ENCODE results near the gene C12orf42.

C12orf42 gene

DNA sequence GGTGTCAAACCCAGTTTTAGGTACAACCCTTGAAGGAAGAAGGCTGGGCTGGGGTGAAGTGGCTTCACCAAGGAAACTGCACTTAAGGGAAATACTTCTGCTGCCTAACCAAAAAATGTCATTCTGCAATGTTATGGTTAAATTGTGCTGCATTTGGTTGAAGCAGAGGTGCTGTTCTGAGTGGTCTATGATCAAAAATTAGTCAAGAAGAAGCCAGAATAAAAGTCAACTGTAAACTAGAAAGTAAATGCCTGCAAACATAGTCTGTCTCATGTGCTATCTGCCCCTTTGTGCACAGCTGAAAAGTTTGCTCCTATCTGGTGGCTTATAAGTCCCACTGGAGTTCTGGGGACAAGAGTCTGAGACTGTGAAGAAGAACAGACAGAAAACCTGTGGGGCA, 158.8 kb downstream of the C12orf42 start:
- DNase-seq (ENCODE audit: low read depth in 2 of 2) = no peak

DNA sequence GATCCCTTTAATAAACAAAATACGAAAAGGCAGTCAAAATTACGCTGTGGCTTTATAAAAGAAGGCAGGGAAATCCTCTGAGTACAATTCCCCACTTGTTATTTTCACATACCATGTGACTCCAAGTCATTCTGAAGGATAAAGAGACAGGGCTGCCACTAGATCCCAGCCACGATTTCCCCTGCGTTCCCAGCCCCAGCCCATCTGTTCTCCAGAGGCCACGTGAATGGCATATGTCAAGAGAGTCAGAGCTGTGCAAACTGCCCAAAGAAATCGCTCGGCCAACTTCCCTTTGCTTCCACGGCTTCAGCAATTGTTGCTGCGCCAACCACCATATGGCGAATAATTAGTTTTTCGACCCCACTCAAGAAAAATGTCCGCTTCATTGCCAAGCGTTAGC, 161.3 kb downstream of the C12orf42 start:
- no peak for DNase-seq (ENCODE audit: low read depth in 2 of 2)

DNA sequence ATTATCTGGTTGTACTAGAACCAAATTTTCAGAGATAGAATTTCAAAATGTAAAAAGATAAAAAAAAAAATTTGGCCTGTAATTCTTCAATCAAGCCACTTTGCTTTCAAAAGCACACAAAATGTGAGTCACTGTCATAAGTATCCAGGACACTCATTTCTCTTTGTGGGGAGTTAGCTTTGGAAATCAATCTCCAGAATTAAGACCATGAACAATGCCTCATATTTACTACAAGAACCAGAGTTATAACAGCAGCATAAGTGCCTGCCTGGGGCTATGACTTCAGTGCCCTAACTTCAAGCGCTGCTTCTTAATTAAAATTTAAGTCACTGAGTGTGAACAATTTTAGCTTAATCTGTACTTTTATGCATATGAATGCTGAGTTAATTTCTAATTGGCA, 162.1 kb downstream of the C12orf42 start:
- DNase-seq (ENCODE audit: low read depth in 2 of 2) = no peak

GRCh38 chr12:103331643-103332042, 164.1 kb downstream of the C12orf42 start:
- no peak for DNase-seq (ENCODE audit: low read depth in 2 of 2)

DNA sequence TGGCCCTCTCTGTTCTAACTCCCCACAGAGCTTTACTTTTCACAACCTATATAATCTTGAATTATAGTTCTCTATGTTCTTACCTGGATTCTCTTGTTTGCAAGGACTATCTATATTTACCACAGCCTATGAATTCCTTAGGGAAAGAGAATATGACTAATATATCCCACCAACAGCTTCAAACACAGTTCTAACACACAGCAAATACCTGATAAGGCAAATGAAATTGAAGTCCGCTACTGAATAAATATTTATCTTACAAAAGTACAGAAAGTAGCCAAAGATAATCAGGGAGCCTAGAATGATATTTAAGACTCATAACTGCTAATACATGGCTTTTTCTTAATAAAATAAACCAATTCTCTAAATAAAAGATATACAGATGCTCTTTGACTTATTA, 165.1 kb downstream of the C12orf42 start:
- no peak for DNase-seq (ENCODE audit: low read depth in 2 of 2)

- no peak for DNase-seq (ENCODE audit: low read depth in 2 of 2)
These were observed 168.1 kb downstream of the C12orf42 start for GRCh38 chr12:103327676-103328075.

- no peak for DNase-seq (ENCODE audit: low read depth in 2 of 2)
These were observed 169.6 kb downstream of the C12orf42 start for GRCh38 chr12:103326190-103326589.

GRCh38 chr12:103318566-103318965, 177.2 kb downstream of the C12orf42 start:
- no peak for DNase-seq (ENCODE audit: low read depth in 2 of 2)

GRCh38 chr12:103317220-103317619, 178.5 kb downstream of the C12orf42 start:
- no peak for DNase-seq (ENCODE audit: low read depth in 2 of 2)

- DNase-seq (ENCODE audit: low read depth in 2 of 2) = no peak
These were observed 181.0 kb downstream of the C12orf42 start for GRCh38 chr12:103314786-103315185.

GRCh38 chr12:103313894-103314293, 181.9 kb downstream of the C12orf42 start:
- no peak for DNase-seq (ENCODE audit: low read depth in 2 of 2)

DNA sequence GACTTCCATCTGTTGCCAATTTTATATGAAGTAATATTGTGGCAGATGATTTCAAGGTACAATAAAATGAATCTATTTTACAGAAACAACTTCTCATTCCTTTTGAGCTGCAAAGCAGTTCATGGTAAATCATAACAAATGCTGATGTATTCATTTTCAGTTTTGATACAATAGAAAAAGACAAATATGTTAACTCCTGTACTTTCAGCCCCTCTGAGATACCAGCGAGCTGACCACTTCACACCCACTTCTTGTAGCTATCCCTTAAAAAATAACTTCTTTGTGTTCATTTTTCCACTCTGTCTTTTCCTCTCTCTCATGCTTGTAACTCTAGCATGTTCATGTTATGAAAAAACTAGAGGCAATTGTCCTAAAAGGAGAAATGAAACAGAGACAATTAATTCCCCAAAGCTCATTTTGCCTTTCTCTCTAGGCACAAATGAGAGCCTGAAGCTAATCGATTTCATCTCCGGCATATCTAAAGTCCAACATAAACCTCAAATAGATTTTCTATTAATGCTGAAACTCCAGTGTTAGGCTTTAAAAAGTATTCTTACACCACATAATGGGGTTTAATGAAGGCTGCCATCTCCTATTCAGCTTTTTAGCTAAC, 182.9 kb downstream of the C12orf42 start:
- no peak for DNase-seq (ENCODE audit: low read depth in 2 of 2)

DNA sequence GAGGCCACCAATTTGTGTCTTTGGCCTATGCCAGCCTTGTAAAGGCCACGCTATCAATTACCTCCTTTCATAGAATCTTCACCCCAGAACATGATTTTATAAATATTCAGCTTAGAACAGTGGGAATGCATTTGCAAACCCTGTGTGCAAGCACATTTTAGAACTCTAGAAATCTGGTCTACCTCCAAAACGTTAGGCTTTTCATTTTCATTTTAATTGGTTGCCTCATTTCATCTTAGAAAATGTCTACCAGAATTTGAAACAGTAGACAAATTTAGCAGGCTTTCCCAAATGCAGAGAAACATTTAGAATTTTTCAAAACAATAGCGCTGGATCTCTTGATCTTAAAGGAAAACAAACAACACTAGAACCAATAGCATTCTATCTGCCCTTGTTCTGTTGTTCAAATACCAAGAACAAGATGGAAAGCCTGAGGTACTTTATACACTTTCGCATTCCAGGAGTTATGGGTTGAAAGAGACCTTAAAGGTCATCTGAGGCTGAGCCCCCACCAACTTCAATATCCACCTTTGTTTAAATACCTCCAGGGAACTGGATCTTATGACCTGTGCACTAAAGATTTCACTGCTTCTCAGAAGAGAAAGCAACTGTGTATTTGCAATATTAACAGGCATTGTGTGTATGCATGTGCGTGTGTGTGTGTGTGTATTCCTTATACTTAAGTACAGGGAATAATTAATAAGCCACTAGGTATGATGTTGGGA, 185.1 kb downstream of the C12orf42 start:
- no peak for DNase-seq (ENCODE audit: low read depth in 2 of 2)

- no peak for DNase-seq (ENCODE audit: low read depth in 2 of 2)
These were observed 187.4 kb downstream of the C12orf42 start for GRCh38 chr12:103308396-103308795.

DNA sequence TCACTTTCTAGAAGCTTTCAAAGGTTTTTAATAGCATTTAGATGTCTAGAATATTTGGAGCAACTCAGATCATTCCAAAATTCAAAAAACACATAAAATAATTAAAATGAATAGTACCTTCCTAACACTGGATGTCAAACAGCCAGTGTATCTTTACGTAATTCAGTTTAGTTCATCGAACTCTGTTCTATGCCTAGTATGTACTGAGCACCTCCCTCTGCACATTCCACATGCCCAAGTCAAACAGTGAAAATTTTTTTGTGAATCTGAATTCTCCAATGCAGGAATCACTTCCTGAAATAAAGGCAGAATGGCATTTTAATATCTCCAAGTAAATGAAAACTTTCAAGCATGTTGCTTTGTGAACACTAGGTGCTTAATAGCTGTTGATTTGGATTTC, 192.3 kb downstream of the C12orf42 start:
- DNase-seq (ENCODE audit: low read depth in 2 of 2) = no peak

DNA sequence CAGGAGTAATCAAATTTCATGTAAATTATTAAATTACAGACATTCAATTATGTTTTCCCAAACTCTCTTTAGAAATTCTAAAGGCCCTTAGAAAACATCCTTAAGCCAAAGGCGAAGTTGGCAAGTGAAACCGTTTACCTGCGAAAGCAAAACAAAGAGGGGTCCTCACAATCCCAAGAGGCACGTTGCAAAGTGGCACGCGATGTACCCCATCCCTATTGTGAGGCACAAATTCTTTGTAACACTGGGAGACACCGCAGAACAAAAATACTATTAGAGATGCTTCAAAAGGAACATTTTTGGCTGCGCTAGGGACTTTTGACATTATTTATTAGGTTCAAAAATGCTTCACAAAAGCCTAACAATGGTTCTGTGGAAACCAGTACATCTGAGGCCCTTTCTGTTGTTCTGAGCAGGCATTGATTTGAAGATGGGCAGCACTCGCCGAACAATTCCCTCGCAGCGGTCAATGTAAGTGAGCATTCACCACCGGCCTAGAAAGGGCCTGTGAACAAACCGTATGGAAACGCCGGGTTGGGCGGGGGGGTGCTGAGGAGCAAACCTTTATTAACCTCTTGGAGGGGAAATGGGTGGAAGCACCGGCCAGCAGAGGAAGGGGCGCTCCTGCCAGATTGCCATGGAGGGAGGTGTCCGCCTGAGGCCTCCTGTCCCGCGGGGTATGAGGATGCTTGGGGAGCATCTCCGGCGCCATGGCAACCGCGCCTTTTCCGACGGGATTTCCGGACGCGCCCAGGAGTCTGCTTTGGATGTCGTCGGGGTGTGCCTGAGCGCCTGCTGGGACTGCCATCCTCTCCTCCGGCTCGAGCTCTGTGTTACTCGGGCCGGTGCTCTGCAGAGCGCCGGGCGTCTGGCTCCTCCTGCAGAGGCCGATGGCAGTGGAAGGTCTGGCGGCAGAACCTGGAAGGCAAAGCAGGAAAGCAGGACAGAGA, 193.9 kb downstream of the C12orf42 start:
- no peak for DNase-seq (ENCODE audit: low read depth in 2 of 2)

- no peak for DNase-seq (ENCODE audit: low read depth in 2 of 2)
These were observed 207.8 kb downstream of the C12orf42 start for GRCh38 chr12:103288016-103288415.

DNA sequence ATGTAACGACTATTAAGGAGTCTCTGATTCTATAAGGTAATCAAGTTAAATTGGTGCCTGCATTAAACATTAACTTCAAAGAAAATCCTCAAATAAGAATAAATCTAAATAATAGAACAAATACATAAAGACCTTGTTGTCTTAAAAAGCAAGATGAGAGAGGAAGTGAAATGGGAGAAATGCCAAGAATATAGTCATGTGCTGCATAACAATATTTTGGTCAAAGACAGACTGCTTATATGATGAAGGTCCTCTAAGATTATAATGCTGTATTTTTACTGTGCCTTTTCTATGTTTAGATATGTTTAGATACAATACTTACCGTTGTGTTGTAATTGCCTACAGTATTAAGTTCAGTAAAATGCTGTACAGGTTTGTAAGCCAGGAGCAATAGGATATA, 213.6 kb downstream of the C12orf42 start:
- DNase-seq (ENCODE audit: low read depth in 2 of 2) = no peak

- no peak for DNase-seq (ENCODE audit: low read depth in 2 of 2)
These were observed 216.3 kb downstream of the C12orf42 start for GRCh38 chr12:103279444-103279843.

- no peak for DNase-seq (ENCODE audit: low read depth in 2 of 2)
These were observed 217.4 kb downstream of the C12orf42 start for GRCh38 chr12:103278329-103278728.

GRCh38 chr12:103273645-103274044, 222.1 kb downstream of the C12orf42 start:
- no peak for DNase-seq (ENCODE audit: low read depth in 2 of 2)

DNA sequence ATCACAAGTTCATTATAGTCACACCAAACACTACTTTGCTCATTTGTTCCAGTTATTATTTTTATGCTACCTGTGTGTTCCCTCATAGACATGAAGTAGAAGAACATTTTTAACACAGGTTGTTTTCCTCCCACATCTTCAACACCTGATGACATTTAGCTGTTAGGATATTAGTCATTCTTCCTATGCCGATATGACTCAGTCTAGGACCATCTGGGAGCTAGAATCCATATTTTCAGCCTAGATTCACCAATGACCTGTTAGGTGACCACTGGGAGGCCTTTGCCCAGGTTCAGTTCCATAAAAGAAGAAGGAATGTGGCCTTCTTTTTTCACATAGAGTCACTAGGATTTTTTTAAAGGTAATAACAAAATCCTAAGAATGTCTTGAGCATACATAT, 222.8 kb downstream of the C12orf42 start:
- DNase-seq (ENCODE audit: low read depth in 2 of 2) = no peak

GRCh38 chr12:103269946-103270345, 225.8 kb downstream of the C12orf42 start:
- DNase-seq (ENCODE audit: low read depth in 2 of 2) = no peak

All from fibroblast of skin of left biceps (primary cell).